Stimulated activated naive CD8-positive, alpha-beta T cell treated with anti-CD3 and anti-CD28 coated beads, Interleukin-15, Interleukin-2, amounts not matched to agents 100 ng/mL and 50 ng/mL, for 24 hours (primary cell): ENCODE data around the gene RGS5.

Experiments used
- H3K27ac Mint-ChIP-seq: one replicate; pipeline ENCODE4 v1.8.0; 2021; ENCODE audit warnings: mild to moderate bottlenecking, mixed read lengths
- H3K27me3 Mint-ChIP-seq: one replicate; pipeline ENCODE4 v1.8.0; 2021; ENCODE audit warnings: mixed read lengths
- H3K36me3 Mint-ChIP-seq: one replicate; pipeline ENCODE4 v1.8.0; 2021; ENCODE audit warnings: low read depth, mixed read lengths
- H3K4me1 Mint-ChIP-seq: one replicate; pipeline ENCODE4 v1.8.0; 2021; ENCODE audit warnings: low read depth, mixed read lengths
- H3K4me3 Mint-ChIP-seq: one replicate; pipeline ENCODE4 v1.8.0; 2021; ENCODE audit warnings: mild to moderate bottlenecking, mixed read lengths
- H3K9me3 Mint-ChIP-seq: one replicate; pipeline ENCODE4 v1.8.0; 2021; ENCODE audit warnings: mixed read lengths

Gene RGS5

GRCh38 chr1:163095213-163095612, 107.5 kb downstream of the RGS5 start:
- H3K27ac Mint-ChIP-seq, result no peak overlapping the region
- H3K27me3 Mint-ChIP-seq, result peaks cover 6% of the 10 kb centered on the region
- H3K9me3 Mint-ChIP-seq, result no peaks in the 10 kb centered on the region
- H3K4me1 Mint-ChIP-seq, result no peaks in the 10 kb centered on the region
- H3K4me3 Mint-ChIP-seq, result no peak overlapping the region
- H3K36me3 Mint-ChIP-seq, result no peaks in the 10 kb centered on the region

DNA sequence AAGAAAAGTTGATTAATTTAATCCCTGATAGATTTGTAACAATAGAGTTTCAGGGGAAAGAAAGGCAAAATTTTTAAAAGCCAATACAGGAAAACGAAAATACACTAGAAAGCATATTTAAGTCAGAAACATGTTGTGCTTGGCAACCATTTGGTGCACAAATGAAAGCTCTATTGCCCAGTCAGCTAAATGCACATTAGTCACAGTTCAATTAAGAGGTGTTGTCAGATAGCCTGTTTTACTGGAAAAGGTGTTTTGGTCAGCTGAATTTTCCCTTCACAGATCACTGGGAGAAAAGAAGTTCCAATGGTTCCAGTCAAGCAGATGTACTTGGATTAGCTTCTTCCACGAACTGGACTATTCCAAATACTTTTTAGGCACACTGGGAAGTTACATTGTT, 108.1 kb downstream of the RGS5 start:
- H3K36me3 Mint-ChIP-seq, result no peaks in the 10 kb centered on the region
- H3K27ac Mint-ChIP-seq, result no peak overlapping the region
- no peaks in the 10 kb centered on the region for H3K9me3 Mint-ChIP-seq
- peaks cover 6% of the 10 kb centered on the region for H3K27me3 Mint-ChIP-seq
- no peaks in the 10 kb centered on the region for H3K4me1 Mint-ChIP-seq
- H3K4me3 Mint-ChIP-seq, result no peak overlapping the region

- H3K27ac Mint-ChIP-seq, result no peak overlapping the region
- no peak overlapping the region for H3K4me3 Mint-ChIP-seq
- no peaks in the 10 kb centered on the region for H3K36me3 Mint-ChIP-seq
- peaks cover 6% of the 10 kb centered on the region for H3K27me3 Mint-ChIP-seq
- H3K9me3 Mint-ChIP-seq, result no peaks in the 10 kb centered on the region
- H3K4me1 Mint-ChIP-seq, result no peaks in the 10 kb centered on the region
Observed at GRCh38 chr1:163094182-163094581, 108.5 kb downstream of the RGS5 start.

DNA sequence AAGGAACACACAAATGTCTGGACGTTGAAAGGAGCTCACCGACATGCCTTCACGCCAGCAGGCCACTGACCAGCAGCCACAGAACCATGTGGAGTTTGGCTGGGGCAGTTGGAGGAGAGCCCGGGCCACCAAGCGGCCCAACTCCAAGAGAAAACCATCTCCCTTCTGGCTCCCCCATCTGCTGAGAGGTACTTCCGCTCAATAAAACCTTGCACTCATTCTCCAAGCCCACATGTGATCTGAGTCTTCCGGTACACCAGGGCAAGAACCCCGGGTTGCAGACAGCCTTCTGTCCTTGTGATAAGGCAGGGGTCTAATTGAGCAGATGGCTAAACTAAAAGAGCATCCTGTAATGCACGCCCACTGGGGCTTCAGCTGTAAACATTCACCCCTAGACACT, 109.1 kb downstream of the RGS5 start:
- Mint-ChIP-seq H3K4me3 (no peak overlapping the region), H3K27me3 (peaks cover 6% of the 10 kb centered on the region), H3K36me3 (no peaks in the 10 kb centered on the region), H3K27ac (no peak overlapping the region), H3K4me1 (no peaks in the 10 kb centered on the region), H3K9me3 (no peaks in the 10 kb centered on the region)

- Mint-ChIP-seq H3K36me3 (no peaks in the 10 kb centered on the region), H3K27me3 (peaks cover 6% of the 10 kb centered on the region), H3K4me1 (no peaks in the 10 kb centered on the region), H3K4me3 (no peak overlapping the region), H3K27ac (no peak overlapping the region), H3K9me3 (no peaks in the 10 kb centered on the region)
Observed at GRCh38 chr1:163093169-163093568, 109.5 kb downstream of the RGS5 start.
